HG02981 (cell line): Measurements from ENCODE around the gene CD8B.

Source experiments
- ATAC-seq: cut with Tn5 transposase; IDR thresholded peaks from one replicate; pipeline ENCODE4 v1.9.1; 2021; ENCODE audit warnings: mild to moderate bottlenecking, moderate library complexity; ENCODE audit not compliant: unreplicated experiment

CD8B gene

DNA sequence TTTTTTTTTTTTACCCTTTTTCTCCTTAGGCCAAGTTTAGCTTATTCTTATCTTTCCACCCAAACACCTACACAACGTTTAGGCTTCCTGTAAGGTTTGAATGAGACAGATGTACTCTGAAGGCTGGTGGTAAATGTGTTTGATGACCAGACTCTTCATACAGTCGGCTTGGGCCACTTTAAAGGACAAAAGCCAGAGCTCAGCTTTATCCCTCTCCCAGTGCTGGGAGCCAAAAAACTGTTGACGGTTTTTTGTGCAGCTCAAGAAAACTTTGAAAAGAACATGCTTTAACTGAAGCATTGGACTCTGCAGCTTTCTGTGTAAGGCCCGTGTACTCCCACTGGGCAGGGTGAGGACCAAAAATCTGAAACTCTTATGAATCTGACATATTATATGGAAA is 86.3 kb downstream of the CD8B start:
- ATAC-seq, result no peak

DNA sequence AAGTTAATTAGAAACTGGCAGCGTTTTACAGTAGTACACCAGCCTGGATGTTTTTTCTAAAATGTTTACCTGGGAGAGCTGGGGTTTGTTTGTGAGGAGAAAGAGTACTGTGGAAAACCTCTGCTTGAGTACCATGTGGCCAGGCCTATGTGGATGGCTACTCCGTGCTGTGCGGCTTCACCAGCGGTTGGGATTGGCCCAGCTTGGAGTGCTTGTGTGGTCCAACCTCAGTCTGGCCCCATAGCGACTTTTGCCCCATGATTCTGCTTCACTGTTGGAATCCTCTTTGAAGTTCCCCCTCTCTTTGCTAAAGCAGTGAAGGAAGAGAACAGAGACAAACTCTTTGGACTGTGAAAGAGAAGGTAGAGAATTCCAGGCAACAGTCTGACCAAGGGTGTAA is 86.8 kb downstream of the CD8B start:
- no peak for ATAC-seq

DNA sequence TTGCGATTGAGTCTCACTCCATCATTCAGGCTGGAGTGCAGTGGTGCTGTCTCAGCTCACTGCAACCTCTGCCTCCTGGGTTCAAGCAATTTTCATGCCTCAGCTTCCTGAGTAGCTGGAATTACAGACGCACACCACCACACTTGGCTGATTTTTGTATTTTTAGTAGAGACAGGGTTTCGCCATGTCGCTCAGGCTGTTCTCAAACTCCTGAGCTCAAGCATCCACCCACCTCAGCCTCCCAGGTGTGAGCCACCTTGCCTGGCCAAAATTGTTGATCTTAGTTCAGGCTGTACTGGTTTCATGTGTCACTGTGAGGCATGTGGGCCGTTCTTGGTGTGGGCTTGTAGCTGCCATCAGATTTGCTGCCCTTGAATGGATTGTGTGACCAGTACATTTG is 89.1 kb downstream of the CD8B start:
- ATAC-seq, result no peak

DNA sequence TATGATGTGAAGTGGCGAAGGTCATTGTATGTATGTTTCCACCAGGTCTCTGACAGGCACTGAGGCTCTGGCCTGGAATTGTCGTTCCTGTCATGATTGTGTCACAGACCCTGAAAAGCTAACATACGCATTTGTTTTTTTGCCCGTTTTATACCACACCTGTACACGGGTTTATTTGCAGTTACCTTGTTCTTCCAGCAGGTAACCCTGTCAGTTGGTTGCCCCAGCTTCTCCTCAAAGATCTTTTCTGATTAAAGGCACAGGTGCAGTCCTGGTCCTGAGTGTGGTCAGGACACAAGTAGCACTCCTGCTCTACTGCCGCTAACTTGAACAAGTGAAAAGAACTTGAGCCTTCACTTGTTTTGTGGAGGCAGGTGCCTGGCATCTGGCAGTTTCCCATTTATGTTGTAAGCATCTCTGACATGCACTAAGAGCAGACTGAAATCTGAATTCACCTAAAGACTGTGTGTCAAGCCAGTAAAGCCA is 90.8 kb downstream of the CD8B start:
- ATAC-seq, result no peak

DNA sequence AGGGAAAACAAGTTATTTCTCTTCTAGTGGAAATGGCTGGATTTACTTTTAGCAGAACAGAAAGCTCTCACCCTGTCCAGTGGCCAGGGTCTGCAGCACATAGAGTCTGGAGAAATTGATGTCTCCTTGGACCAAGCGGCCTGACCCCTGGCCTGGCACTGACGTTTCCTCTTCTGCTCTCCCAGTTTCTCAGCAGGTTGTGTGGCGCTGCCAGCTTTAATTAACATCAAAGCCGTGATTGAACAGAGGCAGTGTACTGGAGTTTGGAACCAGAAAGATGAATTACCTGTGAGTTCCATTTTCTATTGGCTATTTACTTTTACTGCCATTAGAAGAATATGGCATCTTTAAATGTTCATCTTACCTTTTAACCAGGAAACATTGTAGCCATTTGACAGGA is 91.8 kb downstream of the CD8B start:
- ATAC-seq, result no peak

DNA sequence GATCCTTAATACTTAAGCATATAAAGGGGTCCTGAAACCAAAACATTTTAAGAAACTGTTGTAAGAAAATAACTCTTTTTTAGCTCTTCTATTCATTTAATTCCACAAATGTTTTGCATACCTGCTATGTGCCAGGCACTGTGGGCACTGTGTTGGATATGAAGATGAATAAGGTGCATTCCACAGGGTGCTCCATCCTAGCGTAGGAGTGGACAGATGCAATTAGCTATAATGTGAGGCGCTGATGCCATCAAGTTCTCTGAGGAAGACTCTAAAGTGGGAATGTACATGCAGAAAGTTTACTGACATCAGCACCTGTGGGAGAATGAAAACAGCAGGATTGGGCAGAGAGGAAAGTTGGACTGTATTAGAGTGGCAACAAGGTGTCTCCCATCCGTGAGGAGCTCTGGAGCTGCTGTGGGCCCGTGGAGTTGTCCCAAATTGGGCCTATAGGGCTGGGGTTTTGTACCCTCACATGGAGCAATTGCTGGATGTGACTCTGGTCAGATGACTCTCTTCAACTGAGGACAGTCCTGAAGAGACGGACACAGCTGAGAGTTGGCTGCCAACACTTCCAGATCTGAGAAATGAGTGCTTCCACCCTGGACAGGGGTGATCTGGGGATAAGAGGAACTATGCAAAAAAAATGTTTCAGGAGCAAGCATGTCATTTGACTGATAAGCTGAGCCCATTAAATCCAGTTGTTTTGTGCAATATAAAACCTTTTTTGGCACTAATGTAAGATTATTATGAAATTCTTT is 93.3 kb downstream of the CD8B start:
- no peak for ATAC-seq
